ENCODE data around the gene KRR1. TPM values are rescaled to one million over a fixed set of nuclear protein-coding genes. Genes with fewer than 3 reads are reported as not detected.
"Not testable (repeated sequence)": the region's sequence is repeated elsewhere in the genome, so short reads cannot be mapped to it uniquely, and the experiment has no call there.

Gene KRR1
- total and polyA plus RNA-seq, 2 donors from 2014 or later, result 20.0 to 50.7 TPM

DNA sequence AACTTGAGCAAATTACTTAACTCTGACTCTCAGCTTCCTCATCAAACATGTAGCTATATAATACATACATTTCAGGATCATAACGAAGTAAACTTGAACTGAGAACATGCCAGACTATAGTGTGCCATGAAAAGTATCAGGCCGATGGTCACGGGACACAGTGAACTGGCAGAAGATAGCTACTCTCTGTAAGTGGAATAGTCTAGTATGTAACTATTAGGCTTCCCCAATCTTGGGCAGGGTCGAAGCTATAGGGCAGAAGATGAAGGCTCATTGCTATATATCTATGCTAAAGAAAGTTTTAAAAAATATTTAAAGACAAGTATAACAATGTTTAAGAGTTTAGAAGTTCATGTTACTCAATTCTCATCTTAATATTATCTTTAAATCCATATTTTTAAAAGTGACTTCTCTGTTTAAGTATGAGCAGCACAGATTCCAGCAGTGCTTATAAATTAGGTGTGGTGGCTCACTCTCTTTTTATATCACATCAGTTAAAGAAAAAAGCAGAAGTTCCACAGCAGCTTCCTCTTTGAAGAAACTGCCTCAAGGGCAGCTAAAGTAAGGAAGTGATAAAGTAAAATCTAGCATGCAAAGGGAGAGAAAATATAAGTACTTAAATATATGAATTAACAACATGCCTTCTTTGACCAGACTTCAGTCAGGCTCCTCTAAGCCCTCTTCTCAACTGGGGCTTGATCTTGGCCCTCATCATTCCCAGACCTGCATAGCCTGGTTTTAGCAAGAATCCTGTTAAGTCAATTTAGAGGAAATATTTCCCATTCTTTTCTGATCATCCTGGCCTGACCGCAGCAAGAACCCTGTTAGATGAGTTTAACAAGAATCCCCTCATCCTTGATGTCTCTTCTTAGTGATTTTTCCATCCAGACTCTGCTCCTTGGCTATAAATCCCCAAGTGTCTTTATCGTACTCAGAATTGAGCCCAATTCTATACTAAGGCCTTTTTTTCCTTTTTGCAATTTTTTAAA lies 39.2 kb downstream of the KRR1 start:
- no peaks in the 10 kb centered on the region for H3K27me3 ChIP-seq (ENCODE audit: control insufficient read depth, insufficient read depth, low read length)
- no peaks in the 10 kb centered on the region for H3K4me1 ChIP-seq (ENCODE audit: control insufficient read depth in 2 of 3, insufficient read depth in 2 of 3, low read depth in 1 of 3, low read length in 3 of 3)
- no peak overlapping the region for H3K9ac ChIP-seq (ENCODE audit: low read length in 3 of 3)
- H3K4me3 ChIP-seq (ENCODE audit: low read length in 3 of 3), result no peak overlapping the region
- H3K27ac ChIP-seq (ENCODE audit: low read depth in 2 of 2, low read length in 2 of 2), result no peak overlapping the region
- intact Hi-C loops (cut with DNase I), result no loop called here
- DNase-seq (no peak), FAIRE-seq (no peak)
- no peaks in the 10 kb centered on the region for H3K9me3 ChIP-seq (ENCODE audit: control insufficient read depth in 2 of 3, insufficient read depth in 1 of 3, low read length in 3 of 3)
- TF ChIP-seq, protein P1, sequence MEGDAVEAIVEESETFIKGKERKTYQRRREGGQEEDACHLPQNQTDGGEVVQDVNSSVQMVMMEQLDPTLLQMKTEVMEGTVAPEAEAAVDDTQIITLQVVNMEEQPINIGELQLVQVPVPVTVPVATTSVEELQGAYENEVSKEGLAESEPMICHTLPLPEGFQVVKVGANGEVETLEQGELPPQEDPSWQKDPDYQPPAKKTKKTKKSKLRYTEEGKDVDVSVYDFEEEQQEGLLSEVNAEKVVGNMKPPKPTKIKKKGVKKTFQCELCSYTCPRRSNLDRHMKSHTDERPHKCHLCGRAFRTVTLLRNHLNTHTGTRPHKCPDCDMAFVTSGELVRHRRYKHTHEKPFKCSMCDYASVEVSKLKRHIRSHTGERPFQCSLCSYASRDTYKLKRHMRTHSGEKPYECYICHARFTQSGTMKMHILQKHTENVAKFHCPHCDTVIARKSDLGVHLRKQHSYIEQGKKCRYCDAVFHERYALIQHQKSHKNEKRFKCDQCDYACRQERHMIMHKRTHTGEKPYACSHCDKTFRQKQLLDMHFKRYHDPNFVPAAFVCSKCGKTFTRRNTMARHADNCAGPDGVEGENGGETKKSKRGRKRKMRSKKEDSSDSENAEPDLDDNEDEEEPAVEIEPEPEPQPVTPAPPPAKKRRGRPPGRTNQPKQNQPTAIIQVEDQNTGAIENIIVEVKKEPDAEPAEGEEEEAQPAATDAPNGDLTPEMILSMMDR (IDR thresholded peaks at IDR 0.05; ENCODE audit: borderline replicate concordance, extremely low read depth, insufficient read depth), result no peak
- H3K36me3 ChIP-seq (ENCODE audit: control insufficient read depth in 2 of 3, insufficient read depth in 3 of 3, low read length in 3 of 3), result no peaks in the 10 kb centered on the region

DNA sequence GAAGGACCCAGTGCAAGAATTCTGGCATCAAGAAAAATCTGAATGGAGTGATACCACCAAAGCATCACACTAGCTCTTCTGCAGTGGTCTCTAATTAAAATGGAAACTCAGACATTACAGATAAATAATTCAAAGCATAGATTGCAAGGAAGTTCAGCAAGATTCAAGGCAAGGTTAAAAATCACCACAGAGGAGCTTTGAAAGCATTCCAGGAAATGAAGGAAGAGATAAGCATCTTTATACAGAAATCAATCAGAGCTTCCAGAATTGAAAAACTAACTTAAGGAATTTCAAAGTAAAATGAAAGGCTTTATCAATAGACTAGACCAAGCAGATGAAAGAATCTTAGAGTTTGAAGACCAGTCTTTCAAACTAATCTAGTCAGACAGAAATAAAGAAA lies 51.2 kb downstream of the KRR1 start:
- no peak for DNase-seq
- Histone ChIP-seq H3K9ac (ENCODE audit: low read length in 3 of 3) (no peak overlapping the region), H3K4me3 (ENCODE audit: low read length in 3 of 3) (no peak overlapping the region), H3K27ac (ENCODE audit: low read depth in 2 of 2, low read length in 2 of 2) (no peak overlapping the region), H3K36me3 (ENCODE audit: control insufficient read depth in 2 of 3, insufficient read depth in 3 of 3, low read length in 3 of 3) (no peaks in the 10 kb centered on the region), H3K27me3 (ENCODE audit: control insufficient read depth, insufficient read depth, low read length) (no peaks in the 10 kb centered on the region), H3K4me1 (ENCODE audit: control insufficient read depth in 2 of 3, insufficient read depth in 2 of 3, low read depth in 1 of 3, low read length in 3 of 3) (no peaks in the 10 kb centered on the region), H3K9me3 (ENCODE audit: control insufficient read depth in 2 of 3, insufficient read depth in 1 of 3, low read length in 3 of 3) (peaks cover 0 to 3% (median 0%) of the 10 kb centered on the region in 3 donors)
- no peak for FAIRE-seq
- intact Hi-C loops (cut with DNase I), result no loop called here
- TF ChIP-seq, protein P1 (IDR thresholded peaks at IDR 0.05; ENCODE audit: borderline replicate concordance, extremely low read depth, insufficient read depth), result no peak

DNA sequence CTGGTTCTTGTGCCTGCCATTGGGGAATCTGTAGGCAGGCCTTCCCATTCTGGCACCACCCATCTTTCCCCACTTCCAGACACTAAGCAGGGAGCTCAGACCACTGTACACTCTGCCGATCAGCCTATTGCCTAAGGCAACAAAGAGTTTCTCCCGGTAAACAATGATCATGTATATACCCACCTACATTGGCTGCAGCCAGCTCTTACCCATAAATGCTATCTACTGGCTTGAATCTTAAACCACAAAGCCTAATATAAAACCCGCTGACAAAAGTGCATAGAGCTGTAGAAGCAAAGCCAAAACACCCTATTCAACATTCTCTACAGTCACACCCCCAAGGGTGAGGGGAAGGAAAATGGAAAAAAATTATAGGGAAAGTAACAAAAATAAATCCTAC lies 51.7 kb downstream of the KRR1 start:
- no peaks in the 10 kb centered on the region for H3K36me3 ChIP-seq (ENCODE audit: control insufficient read depth in 2 of 3, insufficient read depth in 3 of 3, low read length in 3 of 3)

DNA sequence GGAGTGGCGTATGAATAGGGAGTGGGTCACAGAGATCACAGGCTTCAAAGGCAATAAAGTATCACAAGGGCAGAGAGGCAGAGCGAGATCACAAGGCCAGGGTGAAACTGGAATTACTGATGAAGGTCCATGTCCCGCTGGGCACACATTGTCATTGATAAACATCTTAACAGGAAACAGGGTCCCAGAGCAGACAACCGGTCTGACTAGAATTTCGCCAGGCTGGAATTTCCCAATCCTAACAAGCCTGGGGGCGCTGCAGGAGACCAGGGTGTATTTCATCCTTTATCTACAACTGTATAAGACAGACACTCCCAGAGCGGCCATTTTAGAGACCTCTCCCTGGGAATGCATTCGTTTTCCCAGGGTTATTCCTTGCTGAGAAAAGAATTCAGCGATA lies 53.5 kb downstream of the KRR1 start:
- H3K27me3 ChIP-seq (ENCODE audit: control insufficient read depth, insufficient read depth, low read length); FAIRE-seq; H3K27ac ChIP-seq (ENCODE audit: low read depth in 2 of 2, low read length in 2 of 2); intact Hi-C loops (cut with DNase I); H3K36me3 ChIP-seq (ENCODE audit: control insufficient read depth in 2 of 3, insufficient read depth in 3 of 3, low read length in 3 of 3); DNase-seq; H3K9ac ChIP-seq (ENCODE audit: low read length in 3 of 3); H3K4me1 ChIP-seq (ENCODE audit: control insufficient read depth in 2 of 3, insufficient read depth in 2 of 3, low read depth in 1 of 3, low read length in 3 of 3); H3K4me3 ChIP-seq (ENCODE audit: low read length in 3 of 3); H3K9me3 ChIP-seq (ENCODE audit: control insufficient read depth in 2 of 3, insufficient read depth in 1 of 3, low read length in 3 of 3): not testable (repeated sequence)

More for the DNA sequence above, 51.7 kb downstream of the KRR1 start:
- Histone ChIP-seq H3K4me1 (ENCODE audit: control insufficient read depth in 2 of 3, insufficient read depth in 2 of 3, low read depth in 1 of 3, low read length in 3 of 3) (no peaks in the 10 kb centered on the region), H3K4me3 (ENCODE audit: low read length in 3 of 3) (no peak overlapping the region), H3K9ac (ENCODE audit: low read length in 3 of 3) (no peak overlapping the region), H3K27me3 (ENCODE audit: control insufficient read depth, insufficient read depth, low read length) (no peaks in the 10 kb centered on the region), H3K27ac (ENCODE audit: low read depth in 2 of 2, low read length in 2 of 2) (no peak overlapping the region), H3K9me3 (ENCODE audit: control insufficient read depth in 2 of 3, insufficient read depth in 1 of 3, low read length in 3 of 3) (peaks cover 0 to 3% (median 0%) of the 10 kb centered on the region in 3 donors)
- no peak for FAIRE-seq
- intact Hi-C loops (cut with DNase I), result no loop called here
- TF ChIP-seq, protein P1 (IDR thresholded peaks at IDR 0.05; ENCODE audit: borderline replicate concordance, extremely low read depth, insufficient read depth), result no peak
- DNase-seq, result no peak
